ENCODE measurements around the gene PADI4.

Gene PADI4

DNA sequence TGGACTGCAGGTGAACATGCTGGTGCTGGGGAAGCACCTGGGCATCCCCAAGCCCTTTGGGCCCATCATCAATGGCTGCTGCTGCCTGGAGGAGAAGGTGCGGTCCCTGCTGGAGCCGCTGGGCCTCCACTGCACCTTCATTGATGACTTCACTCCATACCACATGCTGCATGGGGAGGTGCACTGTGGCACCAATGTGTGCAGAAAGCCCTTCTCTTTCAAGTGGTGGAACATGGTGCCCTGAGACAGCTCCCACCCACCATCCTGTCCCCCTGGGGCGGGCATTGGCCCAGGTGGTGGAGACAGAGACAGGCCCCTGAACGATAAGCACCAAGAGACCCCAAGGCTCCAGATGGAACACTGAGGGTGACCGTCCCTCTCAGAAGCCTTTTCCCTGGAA, 25.2 kb upstream of the PADI4 start:
- H3K36me3 ChIP-seq = no peaks in the 10 kb centered on the region
- H3K9me3 ChIP-seq = no peaks in the 10 kb centered on the region
- no peaks in the 10 kb centered on the region for H3K27me3 ChIP-seq
- H3K27ac ChIP-seq = peak overlapping the region; percentile 91
- no peak for TF ChIP-seq CTCF (IDR thresholded peaks at IDR 0.05)
- H3K4me1 ChIP-seq (ENCODE audit: control insufficient read depth in 1 of 2, insufficient read depth in 1 of 2, low read depth in 1 of 2, low read length in 1 of 2) = peaks cover 96 to 97% of the 10 kb centered on the region in 2 experiments
- peak overlapping the region; percentile 36 to 62 for H3K4me3 ChIP-seq (ENCODE audit: low read depth in 1 of 2, low read length in 1 of 2)

DNA sequence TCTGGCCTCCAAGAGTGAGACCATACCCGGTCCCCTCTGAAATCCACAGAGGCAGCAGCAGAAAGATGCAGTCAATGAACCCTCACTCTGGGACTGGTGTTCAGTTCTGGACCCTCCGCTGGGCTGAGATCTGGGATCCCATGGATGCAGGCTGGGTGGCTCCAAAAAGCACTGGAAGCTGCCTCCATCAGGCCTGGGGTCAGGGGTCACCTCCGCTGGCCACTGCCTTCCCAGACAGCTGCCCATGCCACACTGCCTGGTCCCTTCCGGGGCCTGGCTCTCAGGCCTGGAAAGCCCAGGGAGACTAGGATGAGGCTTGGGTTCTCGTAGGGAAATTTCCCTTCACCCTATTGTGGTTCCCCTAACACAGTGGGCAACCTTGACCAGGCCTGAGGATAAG, 21.4 kb upstream of the PADI4 start:
- H3K27me3 ChIP-seq = no peaks in the 10 kb centered on the region
- H3K4me1 ChIP-seq (ENCODE audit: control insufficient read depth in 1 of 2, insufficient read depth in 1 of 2, low read depth in 1 of 2, low read length in 1 of 2) = peaks cover 64 to 68% of the 10 kb centered on the region in 2 experiments
- peak overlapping the region; percentile 81 for H3K27ac ChIP-seq
- H3K36me3 ChIP-seq = no peaks in the 10 kb centered on the region
- TF ChIP-seq CTCF (IDR thresholded peaks at IDR 0.05) = no peak
- H3K9me3 ChIP-seq = no peaks in the 10 kb centered on the region
- H3K4me3 ChIP-seq (ENCODE audit: low read depth in 1 of 2, low read length in 1 of 2) = peak overlapping the region in 1 of 2 experiments; percentile 41

- Histone ChIP-seq H3K9me3 (no peaks in the 10 kb centered on the region), H3K27me3 (no peaks in the 10 kb centered on the region), H3K27ac (peak overlapping the region; percentile 81), H3K4me3 (ENCODE audit: low read depth in 1 of 2, low read length in 1 of 2) (peak overlapping the region; percentile 15 to 41), H3K36me3 (no peaks in the 10 kb centered on the region), H3K4me1 (ENCODE audit: control insufficient read depth in 1 of 2, insufficient read depth in 1 of 2, low read depth in 1 of 2, low read length in 1 of 2) (peaks cover 61% of the 10 kb centered on the region in 2 experiments)
- TF ChIP-seq CTCF (IDR thresholded peaks at IDR 0.05) = no peak
These were observed 20.7 kb upstream of the PADI4 start for GRCh38 chr1:17287130-17287776.

- Histone ChIP-seq H3K4me3 (ENCODE audit: low read depth in 1 of 2, low read length in 1 of 2) (no peak overlapping the region), H3K27ac (no peak overlapping the region)
- no peak for TF ChIP-seq CTCF (IDR thresholded peaks at IDR 0.05)
These were observed 18.3 kb upstream of the PADI4 start for GRCh38 chr1:17289721-17290120.

DNA sequence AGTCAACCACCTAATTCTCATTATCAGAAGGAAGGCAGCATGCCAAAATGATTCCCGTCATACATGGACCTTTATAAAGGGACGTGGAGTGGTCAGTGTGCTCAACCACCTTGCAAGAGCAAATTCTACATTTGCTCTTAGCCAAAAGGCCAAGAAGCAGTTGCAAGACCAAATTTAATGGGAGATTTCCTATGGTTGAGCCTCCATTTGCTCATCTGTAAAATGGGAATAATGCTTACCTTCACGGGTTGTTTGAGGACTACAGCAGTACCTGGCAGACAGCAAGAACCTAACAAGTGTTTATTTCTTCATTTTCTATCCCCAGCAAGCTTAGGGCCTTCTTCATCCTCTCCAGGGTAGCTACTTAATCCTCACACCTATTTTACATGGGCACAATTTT, 17.4 kb upstream of the PADI4 start:
- H3K4me1 ChIP-seq (ENCODE audit: control insufficient read depth in 1 of 2, insufficient read depth in 1 of 2, low read depth in 1 of 2, low read length in 1 of 2) = peaks cover 36 to 42% of the 10 kb centered on the region in 2 experiments
- H3K9me3 ChIP-seq = no peaks in the 10 kb centered on the region
- no peak for TF ChIP-seq CTCF (IDR thresholded peaks at IDR 0.05)
- H3K36me3 ChIP-seq = no peaks in the 10 kb centered on the region
- H3K27me3 ChIP-seq = no peaks in the 10 kb centered on the region
- H3K4me3 ChIP-seq (ENCODE audit: low read depth in 1 of 2, low read length in 1 of 2) = no peak overlapping the region
- H3K27ac ChIP-seq = no peak overlapping the region

More at GRCh38 chr1:17289721-17290120, 18.3 kb upstream of the PADI4 start:
- H3K27me3 ChIP-seq = no peaks in the 10 kb centered on the region
- no peaks in the 10 kb centered on the region for H3K9me3 ChIP-seq
- H3K4me1 ChIP-seq (ENCODE audit: control insufficient read depth in 1 of 2, insufficient read depth in 1 of 2, low read depth in 1 of 2, low read length in 1 of 2) = peaks cover 39 to 45% of the 10 kb centered on the region in 2 experiments
- H3K36me3 ChIP-seq = no peaks in the 10 kb centered on the region
